Suppressor macrophage treated with lipopolysaccharide for 1 hour (primary cell): ENCODE results near the gene NKX2-2.

Experiments used
- DNase-seq, 3 donors: peaks; one replicate each; pipeline ENCODE4 v3.0.0-alpha.2; 2020 to 2022

Gene NKX2-2

DNA sequence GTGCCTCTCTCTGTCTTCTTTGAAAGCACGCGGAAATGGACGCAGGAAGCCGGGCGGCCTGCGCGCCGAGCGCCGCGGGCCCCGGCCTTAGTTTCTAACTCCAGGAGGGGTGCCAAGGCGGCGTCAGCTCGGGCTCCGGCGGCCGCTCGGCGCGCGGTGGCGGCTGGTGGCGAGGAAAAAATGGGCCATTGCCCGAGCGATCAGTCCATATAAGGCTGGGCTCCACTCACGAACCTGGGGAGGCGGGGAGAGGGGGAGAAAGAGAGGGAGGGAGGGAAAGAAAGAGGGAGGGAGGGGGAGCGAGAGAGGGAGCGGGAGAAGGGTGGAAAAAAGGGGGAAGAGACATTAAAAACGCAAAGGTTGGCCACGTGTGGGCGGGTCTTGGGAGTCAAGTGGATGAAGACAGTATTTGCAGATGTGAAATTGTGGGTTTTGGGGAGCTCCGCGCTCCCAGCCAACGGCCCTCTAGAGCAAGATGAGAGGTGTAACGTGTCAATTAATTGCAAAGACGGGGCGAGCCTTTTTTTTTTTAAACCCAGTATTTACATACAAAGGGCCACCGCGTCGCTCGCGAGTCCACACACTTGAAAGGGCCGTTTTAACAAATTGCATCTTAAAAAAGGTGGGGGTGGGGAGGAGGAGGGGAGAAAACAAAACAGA, at the start of gene NKX2-2:
Gene NKX2-2, minus strand, starts transcription at position 184 of the 660 bp plus-strand sequence. CDS start 395 bp downstream, outside the sequence.
- DNase-seq: no peak

DNA sequence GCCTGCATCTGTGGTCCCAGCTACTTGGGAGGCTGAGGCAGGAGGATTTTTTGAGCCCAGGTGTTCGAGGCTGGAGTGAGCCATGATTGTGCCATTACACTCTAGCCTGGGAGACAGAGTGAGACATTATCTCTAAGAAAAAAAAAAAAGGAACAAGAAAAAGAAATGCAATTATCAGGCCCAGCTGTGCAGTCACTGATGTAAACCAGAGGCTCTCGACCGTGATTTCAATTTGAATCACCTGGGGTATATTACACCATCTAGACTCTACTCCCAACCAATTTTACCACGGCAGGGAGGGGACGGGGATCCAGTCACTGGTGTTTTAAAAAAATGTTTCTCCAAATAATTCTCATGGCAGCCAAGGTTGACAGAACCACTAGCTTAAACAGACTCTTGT, 48.8 kb upstream of the NKX2-2 start:
- DNase-seq: no peak

DNA sequence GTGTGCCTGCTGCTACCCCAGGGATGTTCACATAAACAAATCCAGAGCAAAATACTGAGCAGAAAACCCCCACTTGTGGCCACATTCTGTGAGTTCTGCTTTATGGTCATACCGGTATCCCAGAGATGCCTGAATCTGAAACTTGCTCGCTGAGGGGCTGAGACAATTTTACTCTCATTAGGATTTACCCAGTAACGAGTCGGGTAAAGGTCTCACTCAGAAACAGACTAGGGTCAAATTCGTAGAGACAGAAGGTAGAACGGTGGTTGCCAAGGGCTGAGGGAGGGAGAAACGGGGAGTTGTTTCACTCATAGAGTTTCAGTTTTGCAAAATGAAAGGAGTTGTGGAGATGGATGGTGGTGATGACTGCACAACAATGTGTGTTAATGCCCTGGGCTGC, 45.4 kb upstream of the NKX2-2 start:
- DNase-seq: no peak

DNA sequence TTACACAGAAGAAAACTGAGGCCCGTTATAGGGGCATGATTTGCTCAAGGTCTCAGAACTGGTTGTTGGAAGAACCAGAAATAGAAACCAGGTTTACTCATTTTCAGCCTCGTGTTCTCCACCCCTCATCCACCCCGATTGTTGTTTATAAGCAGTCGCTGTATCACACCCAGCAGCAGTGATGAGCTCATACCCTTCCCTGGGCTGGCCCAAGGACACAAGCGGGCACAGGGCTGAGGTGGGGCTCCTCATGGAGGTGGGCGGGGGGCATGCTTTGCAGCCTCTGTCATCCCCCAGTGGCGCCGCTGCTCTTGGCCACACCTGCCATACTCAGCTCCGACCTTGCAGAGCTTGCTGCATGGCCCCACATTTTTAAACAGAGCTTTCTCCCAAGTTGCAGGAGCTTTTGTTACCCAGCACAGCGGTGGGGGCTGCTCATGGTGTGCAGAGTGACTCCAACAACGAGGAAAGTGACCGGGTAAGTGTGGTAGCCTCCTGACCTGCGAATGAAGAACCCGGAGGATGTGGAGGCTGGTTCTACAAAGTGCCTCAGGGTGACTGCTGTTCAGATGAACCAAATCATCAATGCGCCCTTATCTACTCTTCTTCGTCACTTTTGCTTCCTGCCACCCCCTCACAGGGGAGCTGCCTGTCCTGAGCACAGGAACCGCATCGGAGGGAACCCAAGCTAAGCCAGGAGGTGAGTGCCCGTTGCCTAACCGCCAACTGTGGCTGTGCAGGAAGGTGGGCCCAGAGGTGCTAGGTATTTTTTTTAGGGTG, 43.6 kb upstream of the NKX2-2 start:
- DNase-seq: no peak

DNA sequence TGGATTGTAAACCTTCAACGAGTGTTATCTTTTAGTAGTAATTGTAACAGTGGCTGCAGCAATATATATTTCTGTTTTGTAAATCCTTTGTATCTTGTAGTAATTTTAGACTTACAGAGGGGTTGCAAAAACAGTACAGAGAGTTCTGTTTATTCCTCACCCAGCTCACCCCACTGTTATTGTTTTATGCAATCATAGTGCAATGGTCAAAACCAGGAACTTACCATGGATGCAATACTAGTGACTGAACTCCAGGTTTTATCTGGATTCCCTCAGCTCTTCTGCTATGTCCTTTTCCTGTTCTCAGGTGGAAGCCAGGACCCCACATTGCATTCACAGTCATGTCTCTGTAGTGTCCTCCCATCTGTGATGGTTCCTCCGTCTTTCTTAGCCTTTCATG, 42.5 kb upstream of the NKX2-2 start:
- DNase-seq: no peak

DNA sequence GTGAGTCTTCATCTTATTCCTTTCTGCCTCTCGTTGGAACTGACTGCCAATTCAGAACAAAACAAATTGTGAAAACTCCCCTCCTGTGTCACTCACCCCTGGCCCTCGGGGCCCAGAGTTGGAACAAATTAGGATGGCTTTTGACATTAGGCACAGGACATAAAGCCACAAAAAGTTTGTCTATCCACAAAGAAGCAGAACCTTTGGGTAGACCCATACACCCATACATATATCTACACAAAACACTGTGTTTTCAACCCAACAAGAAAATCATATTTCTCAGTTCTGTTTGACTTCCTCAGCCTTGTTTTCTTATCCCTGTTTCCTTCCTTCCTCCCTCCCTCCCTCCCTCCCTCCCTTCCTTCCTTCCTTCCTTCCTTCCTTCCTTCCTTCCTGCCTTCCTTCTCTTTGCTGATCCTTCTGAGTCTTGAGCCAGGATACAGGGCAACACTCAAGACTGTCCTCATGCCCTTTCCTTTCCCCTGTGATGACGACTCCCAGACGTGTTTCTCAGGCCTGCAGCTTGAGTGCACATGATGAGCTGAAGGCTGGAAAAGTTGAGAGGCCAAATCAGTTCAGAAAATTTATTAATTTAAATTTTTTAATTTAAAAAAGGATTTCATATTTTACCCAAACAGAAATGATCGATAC, 41.7 kb upstream of the NKX2-2 start:
- no peak for DNase-seq

DNA sequence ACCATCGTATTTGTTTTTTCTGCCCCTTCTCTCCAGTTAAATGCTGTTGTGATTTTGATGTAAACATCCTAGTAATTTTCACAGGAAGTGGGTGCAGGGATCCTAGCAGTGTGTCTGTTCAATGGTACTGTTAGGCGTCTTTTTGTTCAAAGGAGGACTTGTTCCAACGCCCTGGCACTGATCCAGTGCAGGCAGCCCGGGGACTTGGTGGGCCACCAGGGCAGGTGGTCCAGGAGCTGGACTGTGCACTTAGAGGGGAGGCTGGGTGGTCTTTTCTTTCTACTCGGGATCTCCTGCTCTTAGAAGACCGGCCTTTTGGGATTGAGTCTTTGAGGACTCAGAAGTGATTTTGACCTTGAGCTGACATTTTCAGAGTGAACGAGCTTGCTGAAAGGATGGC, 41.1 kb upstream of the NKX2-2 start:
- no peak for DNase-seq

DNA sequence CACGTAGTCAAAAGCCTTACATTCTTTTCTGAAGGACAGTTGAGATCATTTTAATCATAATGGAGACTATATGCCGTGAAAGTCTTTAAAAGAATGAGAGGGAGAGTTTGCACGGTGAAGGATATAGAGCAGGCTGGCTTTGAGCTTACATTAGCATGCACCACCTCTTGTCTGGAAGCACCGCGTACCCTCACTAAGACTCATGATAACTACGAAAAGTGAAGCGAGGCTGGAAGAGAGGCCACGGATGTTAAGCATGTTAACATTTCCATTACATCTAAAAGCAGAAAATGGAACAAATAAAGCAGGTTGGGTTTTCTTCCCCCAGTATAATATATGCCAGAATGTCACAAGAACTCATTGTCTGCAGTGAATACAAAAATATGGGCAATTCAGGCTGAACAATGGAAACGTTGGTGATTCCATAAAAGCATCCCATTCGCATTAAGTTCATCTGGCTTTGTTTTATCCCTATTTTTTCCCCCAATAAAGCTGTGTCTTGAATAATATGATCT, 40.6 kb upstream of the NKX2-2 start:
- DNase-seq: no peak

DNA sequence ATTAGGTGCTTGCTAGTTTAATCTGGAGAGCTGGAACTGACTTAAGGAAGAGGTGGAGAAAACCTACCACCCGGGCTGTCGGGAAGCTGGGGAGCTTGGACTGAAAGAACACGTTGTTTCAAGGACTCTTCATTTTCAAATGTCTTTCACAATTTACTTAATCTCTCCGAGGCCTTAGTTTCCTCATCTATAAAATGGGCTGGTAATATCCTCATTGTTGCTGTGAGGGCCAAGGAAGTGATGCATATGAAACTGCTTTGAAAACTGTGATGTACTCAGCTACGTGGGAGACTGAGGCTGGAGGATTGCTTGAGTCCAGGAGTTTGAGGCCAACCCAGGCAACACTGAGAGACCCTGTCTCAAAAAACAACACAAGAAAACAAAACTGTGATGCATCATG, 36.7 kb upstream of the NKX2-2 start:
- no peak for DNase-seq

DNA sequence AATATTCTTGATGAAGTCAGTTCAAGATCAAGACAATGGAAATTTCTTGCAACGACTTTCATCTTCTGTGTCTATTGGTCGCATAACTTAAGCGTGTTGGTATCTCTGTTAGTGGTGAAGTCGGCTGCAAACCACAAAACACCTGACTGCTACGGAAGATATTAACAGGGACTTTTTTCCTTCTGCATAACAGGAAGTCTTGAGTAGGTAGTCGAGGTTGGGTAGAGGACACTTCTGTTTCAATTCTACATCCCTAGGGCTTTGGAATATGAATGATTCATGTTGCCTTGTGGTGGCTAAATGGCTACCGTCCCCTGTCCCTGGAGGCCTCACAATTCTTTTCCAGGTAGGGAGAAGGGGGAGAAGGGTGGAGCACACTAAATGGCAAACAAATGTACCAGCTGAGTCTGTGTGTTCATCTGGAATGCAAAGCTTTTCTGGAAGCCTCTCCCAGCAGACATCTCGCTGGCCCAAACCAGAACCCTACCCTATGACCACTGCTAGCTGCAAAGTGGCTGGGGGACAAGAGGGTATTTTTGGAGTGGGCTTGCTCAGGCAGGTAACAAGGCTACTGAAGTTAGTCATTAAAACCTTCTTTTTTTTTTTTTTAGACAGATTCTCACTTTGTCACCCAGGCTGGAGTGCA, 34.6 kb upstream of the NKX2-2 start:
- DNase-seq: no peak

DNA sequence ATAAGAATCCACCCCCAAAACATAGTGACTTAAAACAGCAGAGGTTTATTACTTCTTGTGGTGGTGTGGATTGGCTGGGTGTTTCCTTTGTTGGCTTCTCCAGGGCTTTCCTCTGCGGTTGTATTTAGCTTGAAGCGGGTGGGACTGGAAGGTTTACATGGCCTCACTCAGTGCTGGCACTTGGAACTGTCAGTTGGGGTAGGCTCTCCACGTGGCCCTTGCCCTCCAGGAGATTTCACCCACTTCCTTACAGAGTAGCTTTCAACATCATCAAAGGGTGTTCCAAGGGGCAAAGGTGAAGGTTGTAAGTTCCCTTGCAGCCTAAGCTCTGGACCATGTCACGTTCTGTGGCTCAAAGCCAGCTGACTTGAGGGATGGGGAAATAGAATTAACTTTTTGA, 32.5 kb upstream of the NKX2-2 start:
- no peak for DNase-seq

DNA sequence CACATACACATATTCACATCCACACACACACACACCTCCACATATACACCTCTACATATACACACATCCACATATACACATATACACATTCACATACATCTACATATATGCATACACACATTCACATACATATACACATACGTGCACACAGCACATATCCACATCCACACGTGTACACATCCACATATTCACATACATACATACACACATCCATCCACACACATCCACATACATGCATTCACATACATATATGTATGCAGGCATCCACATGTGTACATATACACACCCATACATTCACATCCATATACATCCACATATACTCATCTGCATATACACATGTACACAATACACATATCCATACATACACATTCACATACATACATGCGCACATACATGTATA, 25.6 kb upstream of the NKX2-2 start:
- DNase-seq: no peak

DNA sequence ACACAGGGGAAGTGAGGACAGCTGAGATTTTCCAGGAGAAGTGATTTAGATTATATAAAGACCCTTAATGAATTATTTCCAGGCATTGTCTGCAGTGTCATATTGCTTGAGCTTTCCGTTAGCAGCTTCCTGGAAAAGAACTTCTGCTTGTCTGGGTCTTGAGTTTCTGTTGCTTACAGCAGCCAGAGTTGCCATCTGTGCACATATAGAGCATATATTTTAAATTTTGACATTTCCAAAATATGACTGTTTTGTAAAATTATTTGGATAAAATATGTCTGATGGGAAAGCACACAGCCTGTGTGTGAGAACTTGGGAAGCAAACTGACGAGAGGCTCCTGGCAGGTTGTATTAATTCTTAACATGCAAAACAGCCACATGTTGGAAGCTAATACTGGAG, 21.0 kb upstream of the NKX2-2 start:
- DNase-seq: no peak

DNA sequence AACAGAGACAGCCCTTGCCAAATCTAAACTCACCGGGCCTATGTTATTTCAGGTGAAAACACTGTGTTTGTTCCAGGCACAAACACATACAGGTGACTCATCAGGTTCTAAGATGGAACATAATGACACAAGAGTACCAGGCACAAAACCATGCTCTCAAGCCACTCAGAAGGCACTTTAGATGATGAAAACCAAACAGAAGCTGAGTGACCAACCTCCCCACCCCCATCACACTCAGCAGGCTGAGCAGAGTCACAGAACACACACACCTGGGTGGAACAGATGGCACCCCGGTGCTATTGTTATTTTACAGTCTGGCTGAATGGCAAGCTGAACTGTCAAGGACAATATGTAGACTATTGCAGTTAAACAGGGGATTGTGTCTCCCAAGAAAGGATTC, 20.6 kb upstream of the NKX2-2 start:
- no peak for DNase-seq

DNA sequence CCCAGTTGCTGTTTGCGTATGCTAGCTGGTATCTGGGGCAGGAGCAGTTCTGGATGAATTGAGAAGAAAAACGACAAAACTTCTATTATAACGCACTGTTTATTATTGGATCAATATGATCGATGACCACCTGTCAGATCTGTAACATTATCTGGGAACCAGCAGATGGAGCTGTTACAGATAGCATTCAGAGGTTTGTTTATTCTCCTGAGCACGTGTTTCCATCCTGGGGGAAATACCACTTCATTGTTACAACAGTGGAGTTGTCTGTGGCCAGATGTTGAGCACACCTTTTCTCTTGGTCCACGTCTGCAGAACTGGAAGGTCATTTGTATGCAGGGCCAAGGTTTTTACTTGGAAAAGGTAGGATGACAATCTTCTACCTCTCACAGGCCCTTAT, 16.0 kb upstream of the NKX2-2 start:
- DNase-seq: no peak

DNA sequence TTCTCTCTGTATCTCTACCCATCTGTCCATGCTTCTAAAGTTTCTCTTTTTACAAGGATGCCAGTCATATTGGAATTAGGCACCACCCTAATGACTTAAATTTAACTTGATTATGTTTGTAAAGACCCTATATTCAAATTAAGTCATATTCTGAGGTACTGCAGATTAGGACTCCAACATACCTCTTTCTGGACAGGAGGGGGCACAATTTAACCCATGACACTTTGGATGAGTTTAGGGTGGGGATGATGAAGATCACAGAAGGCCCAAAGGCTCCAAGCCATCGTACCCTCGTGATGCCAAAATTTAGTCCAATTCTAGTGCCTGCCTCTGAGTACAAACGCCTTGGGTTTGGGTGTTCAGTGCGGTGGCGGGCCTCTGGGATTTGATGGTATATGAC, 15.0 kb upstream of the NKX2-2 start:
- no peak for DNase-seq

DNA sequence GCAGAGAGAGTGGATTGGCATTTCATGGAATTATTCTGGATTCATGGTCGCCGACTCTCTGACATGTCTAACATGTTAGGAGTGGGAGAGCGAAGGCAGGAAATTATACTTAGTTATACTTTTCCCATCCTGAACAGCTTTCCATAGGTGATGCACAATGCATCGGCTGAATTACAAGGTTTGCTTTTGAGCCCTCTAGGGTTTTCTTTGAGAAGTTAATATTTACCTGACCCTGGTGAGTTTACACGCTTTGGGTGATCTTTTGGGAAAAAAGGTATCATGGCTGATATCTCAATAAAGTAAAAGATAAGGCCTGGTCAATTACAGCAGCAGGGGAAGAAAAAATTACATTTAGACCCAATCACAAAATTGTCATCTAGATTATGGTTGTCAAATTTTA, 14.0 kb upstream of the NKX2-2 start:
- DNase-seq: no peak

DNA sequence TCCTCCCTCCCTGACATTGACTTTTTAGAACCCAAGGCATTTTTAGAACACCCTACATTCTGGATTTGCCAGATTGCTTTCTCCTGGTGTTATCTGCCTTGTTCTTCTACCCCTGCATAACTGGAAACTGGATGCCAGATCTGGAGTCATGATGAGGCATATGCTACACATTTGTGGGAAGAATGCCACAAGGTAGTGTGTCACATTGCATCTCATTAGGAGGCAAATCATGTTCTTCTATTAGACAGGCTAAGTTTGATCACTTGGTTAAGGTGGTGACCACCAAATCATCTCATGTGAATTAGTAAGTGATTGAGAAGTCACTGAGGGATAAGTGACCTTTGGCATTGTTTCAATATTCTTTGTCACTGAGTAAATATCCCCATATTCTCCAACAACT, 12.9 kb upstream of the NKX2-2 start:
- DNase-seq: no peak

DNA sequence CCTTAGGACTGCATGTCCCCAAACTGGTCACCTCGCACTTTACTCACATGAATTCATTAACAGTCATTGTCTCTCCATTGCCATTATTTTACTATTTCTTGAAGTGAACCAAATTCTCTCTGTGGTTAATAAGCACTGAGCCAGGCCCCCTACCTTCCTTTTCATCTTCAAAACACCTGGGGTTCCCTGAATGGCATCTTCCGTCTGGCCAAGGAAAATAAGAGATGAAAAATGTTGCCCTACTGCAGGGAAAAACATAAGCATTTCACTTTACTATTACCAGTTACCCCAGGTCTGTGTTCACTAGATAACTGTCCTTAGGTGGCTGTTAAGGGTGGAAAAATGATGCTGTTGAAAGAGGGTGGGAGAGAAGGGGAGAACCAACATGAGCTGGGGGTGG, 10.0 kb upstream of the NKX2-2 start:
- no peak for DNase-seq

DNA sequence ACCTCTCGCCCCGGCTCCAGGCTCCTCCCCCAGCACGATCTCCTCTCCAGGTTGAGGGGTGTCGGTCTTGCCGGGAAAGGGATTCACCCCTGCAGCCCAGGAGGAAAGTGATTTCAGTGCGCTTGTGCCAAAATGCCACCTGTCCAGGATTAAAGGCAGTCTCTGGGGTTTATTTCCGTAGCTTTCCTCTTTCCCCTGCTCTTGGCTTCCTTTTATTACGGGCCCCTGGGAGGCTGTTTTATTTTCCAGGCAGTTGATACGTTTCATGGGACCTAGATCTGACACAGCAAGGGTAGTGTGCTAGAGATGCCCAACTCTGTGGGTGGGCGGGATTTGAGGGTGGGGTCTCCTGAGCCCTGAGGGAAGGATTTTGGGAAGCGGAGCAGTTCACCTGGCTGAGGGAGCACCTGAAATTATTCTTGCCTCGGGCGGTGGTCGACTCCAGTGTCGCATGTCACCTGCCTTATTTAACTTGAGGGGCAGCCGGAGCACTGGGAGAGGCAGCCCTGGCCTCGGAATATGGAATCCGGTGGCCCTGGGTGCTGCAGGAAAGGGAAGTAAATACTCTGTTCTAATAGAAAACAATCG, 9.5 kb upstream of the NKX2-2 start:
- DNase-seq: no peak

DNA sequence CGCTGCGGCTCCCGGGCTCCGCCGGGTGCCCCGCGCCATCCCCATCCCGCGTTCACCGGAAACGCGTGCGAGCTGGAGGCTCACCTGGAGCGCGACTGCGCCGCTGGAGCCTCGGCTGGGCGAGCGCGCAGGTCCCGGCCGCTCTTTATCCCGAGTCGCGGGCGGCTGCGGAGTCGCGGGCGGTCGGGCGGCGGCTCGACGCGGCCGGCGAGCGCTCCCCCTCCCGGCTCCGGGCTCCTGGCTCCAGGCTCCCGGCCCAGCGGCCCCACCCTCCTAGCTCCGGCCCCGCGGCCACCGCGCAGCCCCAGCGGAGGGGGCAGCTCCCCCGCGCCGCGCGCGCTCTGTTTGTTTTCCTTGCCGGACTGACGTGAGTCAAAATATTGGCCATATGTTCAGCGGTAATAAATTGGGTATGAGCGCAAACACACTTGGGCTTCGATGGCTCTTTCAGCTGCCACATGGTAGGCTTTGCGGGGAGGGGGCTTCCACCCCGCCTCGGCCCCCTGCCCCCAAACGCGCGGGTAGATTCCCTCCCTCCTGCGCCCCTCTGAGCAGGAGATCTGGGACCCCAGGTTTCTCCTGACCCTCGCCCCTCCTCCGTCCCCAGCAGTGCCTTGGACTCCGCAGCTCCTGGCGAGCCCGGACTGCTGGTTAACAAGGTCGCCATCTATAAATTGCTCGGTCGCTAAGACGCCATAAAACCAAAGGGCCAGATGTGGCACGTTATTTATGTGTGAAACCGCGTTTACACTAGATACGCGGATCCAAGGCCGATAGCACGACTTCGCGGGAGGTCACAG, 8.8 kb upstream of the NKX2-2 start:
- DNase-seq: no peak
